GM23338 (cell line): Measurements from ENCODE around the gene CHRNA4. TPM values are rescaled to one million over a fixed set of nuclear protein-coding genes. Genes with fewer than 3 reads are reported as not detected.

ENCODE experiments used
- ATAC-seq: fragments of 200-7000 bp; cut with Tn5 transposase; 3 replicates; pipeline ENCODE4 v1.9.1; 2020
- DNase-seq: peaks from one replicate; pipeline ENCODE4 v3.0.0-alpha.2; 2015; ENCODE audit warnings: low spot score
- H2AFZ ChIP-seq: fragments of 200-600 bp; sonication (generic); 2 replicates; pipeline ENCODE4 v1.8.0; 2016; ENCODE audit warnings: antibody characterized with exemption, mild to moderate bottlenecking, moderate library complexity
- H3F3A ChIP-seq: fragments of 200-600 bp; sonication (generic); replicated peaks from 2 replicates; pipeline ENCODE4 v1.8.0; 2017; ENCODE audit warnings: antibody characterized with exemption, mixed run types, low read depth
- H3K27ac ChIP-seq: fragments of 200-600 bp; sonication (generic); 2 replicates; pipeline ENCODE4 v1.6.1; 2016; ENCODE audit warnings: low read depth
- H3K27me3 ChIP-seq: fragments of 200-600 bp; sonication (generic); 2 replicates; pipeline ENCODE4 v1.8.0; 2016; ENCODE audit warnings: mild to moderate bottlenecking, mixed run types, moderate library complexity; ENCODE audit not compliant: insufficient read depth
- H3K36me3 ChIP-seq: fragments of 200-600 bp; sonication (generic); 2 replicates; pipeline ENCODE4 v1.8.0; 2016; ENCODE audit warnings: mild to moderate bottlenecking; ENCODE audit not compliant: insufficient read depth
- H3K4me1 ChIP-seq: fragments of 200-600 bp; sonication (generic); 2 replicates; pipeline ENCODE4 v1.8.0; 2016; ENCODE audit warnings: mild to moderate bottlenecking, moderate library complexity; ENCODE audit not compliant: insufficient read depth
- H3K4me2 ChIP-seq: fragments of 200-600 bp; sonication (generic); 2 replicates; pipeline ENCODE4 v1.7.1; 2017; ENCODE audit warnings: mixed run types
- H3K4me3 ChIP-seq: fragments of 200-600 bp; sonication (generic); 2 replicates; pipeline ENCODE4 v1.6.1; 2016; ENCODE audit warnings: mixed run types
- H3K79me2 ChIP-seq: fragments of 200-600 bp; sonication (generic); replicated peaks from 2 replicates; pipeline ENCODE4 v1.8.0; 2017; ENCODE audit warnings: mild to moderate bottlenecking; ENCODE audit not compliant: insufficient read depth
- H3K9me2 ChIP-seq: fragments of 200-600 bp; sonication (generic); 2 replicates; pipeline ENCODE4 v1.8.0; 2017; ENCODE audit not compliant: insufficient read depth
- H4K20me1 ChIP-seq: fragments of 200-600 bp; sonication (generic); replicated peaks from 2 replicates; pipeline ENCODE4 v1.8.0; 2017; ENCODE audit warnings: mild to moderate bottlenecking; ENCODE audit not compliant: insufficient read depth
- H3K27ac Mint-ChIP-seq: 2 replicates; pipeline ENCODE4 v1.8.0; 2020; ENCODE audit warnings: inconsistent platforms, mild to moderate bottlenecking, moderate library complexity, mixed read lengths
- H3K27me3 Mint-ChIP-seq: 3 replicates; pipeline ENCODE4 v1.8.0; 2022; ENCODE audit warnings: low read depth, mild to moderate bottlenecking, moderate library complexity, mixed read lengths, inconsistent platforms; ENCODE audit not compliant: insufficient read depth, poor library complexity
- H3K36me3 Mint-ChIP-seq: 3 replicates; pipeline ENCODE4 v1.8.0; 2021; ENCODE audit warnings: low read depth, mild to moderate bottlenecking, inconsistent platforms, moderate library complexity, mixed read lengths
- H3K4me1 Mint-ChIP-seq: 3 replicates; pipeline ENCODE4 v1.8.0; 2020; ENCODE audit warnings: mild to moderate bottlenecking, inconsistent platforms, mixed read lengths
- H3K4me3 Mint-ChIP-seq: 3 replicates; pipeline ENCODE4 v1.8.0; 2021; ENCODE audit warnings: moderate library complexity, mild to moderate bottlenecking, inconsistent platforms, mixed read lengths
- H3K9me3 Mint-ChIP-seq: 3 replicates; pipeline ENCODE4 v1.8.0; 2020; ENCODE audit warnings: moderate library complexity, mild to moderate bottlenecking, inconsistent platforms, mixed read lengths
- EZH2 ChIP-seq: fragments of 200-600 bp; sonication (generic); IDR thresholded peaks from one replicate; pipeline ENCODE4 v1.8.0; 2017; ENCODE audit warnings: antibody characterized with exemption, mild to moderate bottlenecking, low read depth; ENCODE audit not compliant: unreplicated experiment
- EZH2phosphoT487 ChIP-seq: fragments of 200-600 bp; sonication (generic); IDR thresholded peaks from one replicate; pipeline ENCODE4 v1.8.1; 2018; ENCODE audit warnings: antibody characterized with exemption; ENCODE audit not compliant: unreplicated experiment
- POLR2AphosphoS5 ChIP-seq: IDR thresholded peaks from 2 replicates; pipeline ENCODE4 v1.6.1; 2016; ENCODE audit warnings: antibody characterized with exemption, low read depth
- ZNF331 ChIP-seq: fragments of 250-450 bp; sonication (Bioruptor Pico); IDR thresholded peaks from 2 replicates; pipeline ENCODE4 v1.5.0; 2020; ENCODE audit warnings: low read depth, mild to moderate bottlenecking, moderate library complexity
- polyA plus RNA-seq: library from polyadenylated mRNA; unstranded; fragments of >200 nt; fragmentation: Nextera tagmentation; extraction: Ambion mirVana; gene quantifications from 2 replicates; pipeline ENCODE4 v1.2.1, GENCODE V29; 2016
- total RNA-seq: library from RNA; depleted of rRNA; stranded (reverse); fragments of >200 nt; shearing (Covaris generic); gene quantifications from 2 replicates; pipeline ENCODE4 v1.2.3, GENCODE V29; 2014
- TF ChIP-seq, protein P1 (sequence below): IDR thresholded peaks from 2 replicates; pipeline ENCODE4 v1.6.1; 2016; ENCODE audit warnings: antibody characterized with exemption
- TF ChIP-seq, protein P2 (sequence below): fragments of 250-450 bp; sonication (Bioruptor Pico); IDR thresholded peaks from 2 replicates; pipeline ENCODE4 v1.5.0; 2020; ENCODE audit warnings: mild to moderate bottlenecking, moderate library complexity

CHRNA4 gene
- total and polyA plus RNA-seq, 2 experiments from 2014 or later = 2.7 to 3.9 TPM

DNA sequence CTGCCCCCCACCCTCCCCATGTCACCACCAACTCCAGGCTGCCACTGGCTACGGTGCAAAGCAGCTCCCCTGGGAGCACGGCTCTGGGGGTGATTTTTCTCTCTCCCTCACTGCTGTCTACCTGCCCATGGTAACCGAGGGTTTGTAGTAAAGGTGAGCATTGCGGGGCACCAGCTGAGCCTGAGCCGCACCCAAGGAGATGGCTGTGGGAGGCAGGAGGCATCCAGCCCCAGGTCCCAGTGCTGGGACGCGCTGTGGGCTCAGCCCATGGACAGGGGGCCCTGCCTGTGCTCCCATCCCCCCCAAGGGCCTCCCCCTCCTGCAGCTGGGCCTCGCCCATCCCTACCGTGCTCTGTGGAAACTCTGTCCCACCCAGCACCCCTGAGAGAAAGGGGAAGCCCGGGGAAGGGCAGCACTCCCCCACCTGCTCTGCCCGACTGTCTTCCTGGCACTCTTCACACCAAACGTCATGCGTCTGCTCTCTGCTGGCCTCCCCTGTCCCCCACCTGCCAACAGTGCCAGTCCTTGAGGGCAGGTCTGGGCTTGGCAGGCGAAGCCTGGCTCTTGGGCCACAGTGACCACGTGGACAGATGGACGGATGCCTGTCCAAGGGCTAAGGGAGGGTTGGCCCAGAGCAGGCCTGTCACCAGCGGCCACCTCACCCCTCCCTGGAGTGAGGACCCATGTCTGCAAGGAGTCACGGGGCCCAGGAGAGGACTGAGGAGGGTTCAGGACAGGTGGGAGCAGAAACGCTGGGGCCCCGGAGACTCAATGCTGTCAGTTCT lies 3.8 kb upstream of the CHRNA4 start (continued):
- TF ChIP-seq EZH2 (no peak), ZNF331 (CRISPR knock-in tag) (no peak), POLR2AphosphoS5 (no peak)
- TF ChIP-seq, protein P1, sequence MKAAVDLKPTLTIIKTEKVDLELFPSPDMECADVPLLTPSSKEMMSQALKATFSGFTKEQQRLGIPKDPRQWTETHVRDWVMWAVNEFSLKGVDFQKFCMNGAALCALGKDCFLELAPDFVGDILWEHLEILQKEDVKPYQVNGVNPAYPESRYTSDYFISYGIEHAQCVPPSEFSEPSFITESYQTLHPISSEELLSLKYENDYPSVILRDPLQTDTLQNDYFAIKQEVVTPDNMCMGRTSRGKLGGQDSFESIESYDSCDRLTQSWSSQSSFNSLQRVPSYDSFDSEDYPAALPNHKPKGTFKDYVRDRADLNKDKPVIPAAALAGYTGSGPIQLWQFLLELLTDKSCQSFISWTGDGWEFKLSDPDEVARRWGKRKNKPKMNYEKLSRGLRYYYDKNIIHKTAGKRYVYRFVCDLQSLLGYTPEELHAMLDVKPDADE = no peak

DNA sequence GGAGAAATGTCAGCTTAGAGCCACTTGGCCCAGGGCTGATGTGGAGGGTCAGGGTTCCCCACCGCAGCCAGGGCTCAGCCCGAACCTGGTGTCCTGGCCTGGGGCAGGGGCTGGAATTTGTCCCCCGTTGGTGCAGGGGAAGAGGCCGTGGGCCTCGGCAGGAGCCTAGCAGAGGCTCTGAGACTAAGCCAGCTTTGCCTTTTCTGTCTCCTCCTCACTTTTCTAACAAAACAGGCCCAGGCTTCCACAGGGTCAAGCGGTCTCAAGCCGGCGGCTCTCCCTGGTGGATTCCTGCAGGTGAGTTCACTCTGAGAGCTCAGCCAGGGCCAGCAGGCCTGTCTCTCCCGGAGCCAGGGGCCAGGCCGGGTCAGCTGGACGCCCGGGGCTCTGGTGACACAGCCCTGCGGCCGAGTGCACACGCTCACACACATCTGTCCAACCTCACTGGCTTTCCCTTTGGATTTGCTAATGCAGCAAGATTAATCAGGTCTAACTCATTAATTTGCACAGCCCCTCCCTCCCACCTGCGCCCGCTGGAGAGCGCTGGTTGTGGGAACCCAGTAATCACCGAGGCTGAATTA lies 2.9 kb upstream of the CHRNA4 start:
- Mint-ChIP-seq H3K27ac (no peak overlapping the region), H3K27me3 (peaks cover 25% of the 10 kb centered on the region), H3K4me3 (no peak overlapping the region), H3K4me1 (peaks cover 14% of the 10 kb centered on the region), H3K9me3 (no peaks in the 10 kb centered on the region), H3K36me3 (no peaks in the 10 kb centered on the region; the same call in 2 of the 3 replicates)
- Histone ChIP-seq H2AFZ (no peak overlapping the region), H3K36me3 (no peaks in the 10 kb centered on the region), H3K4me1 (no peaks in the 10 kb centered on the region), H3K4me2 (no peak overlapping the region), H3K27ac (no peak overlapping the region), H3K79me2 (no peaks in the 10 kb centered on the region), H3K9me2 (no peaks in the 10 kb centered on the region), H3K27me3 (peaks cover 18% of the 10 kb centered on the region), H4K20me1 (no peaks in the 10 kb centered on the region), H3F3A (no peaks in the 10 kb centered on the region), H3K4me3 (no peak overlapping the region)
- TF ChIP-seq, protein P1 = no peak
- no peak for TF ChIP-seq EZH2phosphoT487
- TF ChIP-seq, protein P2, sequence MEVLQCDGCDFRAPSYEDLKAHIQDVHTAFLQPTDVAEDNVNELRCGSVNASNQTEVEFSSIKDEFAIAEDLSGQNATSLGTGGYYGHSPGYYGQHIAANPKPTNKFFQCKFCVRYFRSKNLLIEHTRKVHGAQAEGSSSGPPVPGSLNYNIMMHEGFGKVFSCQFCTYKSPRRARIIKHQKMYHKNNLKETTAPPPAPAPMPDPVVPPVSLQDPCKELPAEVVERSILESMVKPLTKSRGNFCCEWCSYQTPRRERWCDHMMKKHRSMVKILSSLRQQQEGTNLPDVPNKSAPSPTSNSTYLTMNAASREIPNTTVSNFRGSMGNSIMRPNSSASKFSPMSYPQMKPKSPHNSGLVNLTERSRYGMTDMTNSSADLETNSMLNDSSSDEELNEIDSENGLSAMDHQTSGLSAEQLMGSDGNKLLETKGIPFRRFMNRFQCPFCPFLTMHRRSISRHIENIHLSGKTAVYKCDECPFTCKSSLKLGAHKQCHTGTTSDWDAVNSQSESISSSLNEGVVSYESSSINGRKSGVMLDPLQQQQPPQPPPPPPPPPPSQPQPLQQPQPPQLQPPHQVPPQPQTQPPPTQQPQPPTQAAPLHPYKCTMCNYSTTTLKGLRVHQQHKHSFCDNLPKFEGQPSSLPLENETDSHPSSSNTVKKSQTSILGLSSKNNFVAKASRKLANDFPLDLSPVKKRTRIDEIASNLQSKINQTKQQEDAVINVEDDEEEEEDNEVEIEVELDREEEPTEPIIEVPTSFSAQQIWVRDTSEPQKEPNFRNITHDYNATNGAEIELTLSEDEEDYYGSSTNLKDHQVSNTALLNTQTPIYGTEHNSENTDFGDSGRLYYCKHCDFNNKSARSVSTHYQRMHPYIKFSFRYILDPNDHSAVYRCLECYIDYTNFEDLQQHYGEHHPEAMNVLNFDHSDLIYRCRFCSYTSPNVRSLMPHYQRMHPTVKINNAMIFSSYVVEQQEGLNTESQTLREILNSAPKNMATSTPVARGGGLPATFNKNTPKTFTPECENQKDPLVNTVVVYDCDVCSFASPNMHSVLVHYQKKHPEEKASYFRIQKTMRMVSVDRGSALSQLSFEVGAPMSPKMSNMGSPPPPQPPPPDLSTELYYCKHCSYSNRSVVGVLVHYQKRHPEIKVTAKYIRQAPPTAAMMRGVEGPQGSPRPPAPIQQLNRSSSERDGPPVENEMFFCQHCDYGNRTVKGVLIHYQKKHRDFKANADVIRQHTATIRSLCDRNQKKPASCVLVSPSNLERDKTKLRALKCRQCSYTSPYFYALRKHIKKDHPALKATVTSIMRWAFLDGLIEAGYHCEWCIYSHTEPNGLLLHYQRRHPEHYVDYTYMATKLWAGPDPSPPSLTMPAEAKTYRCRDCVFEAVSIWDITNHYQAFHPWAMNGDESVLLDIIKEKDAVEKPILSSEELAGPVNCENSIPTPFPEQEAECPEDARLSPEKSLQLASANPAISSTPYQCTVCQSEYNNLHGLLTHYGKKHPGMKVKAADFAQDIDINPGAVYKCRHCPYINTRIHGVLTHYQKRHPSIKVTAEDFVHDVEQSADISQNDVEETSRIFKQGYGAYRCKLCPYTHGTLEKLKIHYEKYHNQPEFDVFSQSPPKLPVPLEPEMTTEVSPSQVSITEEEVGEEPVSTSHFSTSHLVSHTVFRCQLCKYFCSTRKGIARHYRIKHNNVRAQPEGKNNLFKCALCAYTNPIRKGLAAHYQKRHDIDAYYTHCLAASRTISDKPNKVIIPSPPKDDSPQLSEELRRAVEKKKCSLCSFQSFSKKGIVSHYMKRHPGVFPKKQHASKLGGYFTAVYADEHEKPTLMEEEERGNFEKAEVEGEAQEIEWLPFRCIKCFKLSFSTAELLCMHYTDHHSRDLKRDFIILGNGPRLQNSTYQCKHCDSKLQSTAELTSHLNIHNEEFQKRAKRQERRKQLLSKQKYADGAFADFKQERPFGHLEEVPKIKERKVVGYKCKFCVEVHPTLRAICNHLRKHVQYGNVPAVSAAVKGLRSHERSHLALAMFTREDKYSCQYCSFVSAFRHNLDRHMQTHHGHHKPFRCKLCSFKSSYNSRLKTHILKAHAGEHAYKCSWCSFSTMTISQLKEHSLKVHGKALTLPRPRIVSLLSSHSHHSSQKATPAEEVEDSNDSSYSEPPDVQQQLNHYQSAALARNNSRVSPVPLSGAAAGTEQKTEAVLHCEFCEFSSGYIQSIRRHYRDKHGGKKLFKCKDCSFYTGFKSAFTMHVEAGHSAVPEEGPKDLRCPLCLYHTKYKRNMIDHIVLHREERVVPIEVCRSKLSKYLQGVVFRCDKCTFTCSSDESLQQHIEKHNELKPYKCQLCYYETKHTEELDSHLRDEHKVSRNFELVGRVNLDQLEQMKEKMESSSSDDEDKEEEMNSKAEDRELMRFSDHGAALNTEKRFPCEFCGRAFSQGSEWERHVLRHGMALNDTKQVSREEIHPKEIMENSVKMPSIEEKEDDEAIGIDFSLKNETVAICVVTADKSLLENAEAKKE = no peak
- no peak for DNase-seq
- no peak for ATAC-seq
